Right lobe of liver (tissue), 6 donors: ENCODE measurements around the gene CD276. TPM values are rescaled to one million over a fixed set of nuclear protein-coding genes. Genes with fewer than 3 reads are reported as not detected.

Experiments used
- ATAC-seq, 4 donors: fragments of 200-7000 bp; cut with Tn5 transposase; one replicate each; pipeline ENCODE4 v1.9.1; 2020; ENCODE audit warnings: mild to moderate bottlenecking in 4 of 4, moderate library complexity in 4 of 4
- DNase-seq, 3 donors: peaks; one replicate each; pipeline ENCODE4 v3.0.0-alpha.2; 2020
- H3K27ac ChIP-seq, 3 donors: fragments of 200-600 bp; one replicate each; pipeline ENCODE4 v1.8.0; 2022
- H3K27me3 ChIP-seq, 2 donors: fragments of 200-600 bp; one replicate each; pipeline ENCODE4 v1.8.0; 2022
- H3K36me3 ChIP-seq, 4 donors: fragments of 200-600 bp; sonication (generic) in 1 of 4; one replicate each; pipeline versions ENCODE4 v1.5.1 to v1.8.0; 2017 to 2022; ENCODE audit warnings: control low read depth in 1 of 4
- H3K4me1 ChIP-seq, 4 donors: fragments of 200-600 bp; sonication (generic) in 1 of 4; one replicate each; pipeline versions ENCODE4 v1.5.1 to v1.8.0; 2017 to 2022; ENCODE audit warnings: control low read depth in 1 of 4
- H3K4me3 ChIP-seq, 3 donors: fragments of 200-600 bp; one replicate each; pipeline ENCODE4 v1.8.0; 2022
- H3K9me3 ChIP-seq, 4 donors: fragments of 200-600 bp; sonication (generic) in 1 of 4; one replicate each; pipeline versions ENCODE4 v1.5.1 to v1.8.0; 2017 to 2022; ENCODE audit warnings: control low read depth in 1 of 4
- CTCF ChIP-seq, 4 donors: fragments of 200-600 bp in 3 of 4; fragments of 450-650 bp in 1 of 4; IDR thresholded peaks; one replicate each; pipeline versions ENCODE4 v1.5.1 to v1.8.0; 2016 to 2022; ENCODE audit warnings: antibody characterized with exemption in 4 of 4, mild to moderate bottlenecking in 2 of 4
- POLR2A ChIP-seq: fragments of 450-650 bp; IDR thresholded peaks from one replicate; pipeline ENCODE4 v1.6.1; 2017; ENCODE audit warnings: antibody characterized with exemption, mild to moderate bottlenecking
- WGBS: methylation state at CpG from one replicate; pipeline ENCODE4 v1.1.6; 2018; ENCODE audit warnings: low coverage, low lambda C conversion rate; ENCODE audit not compliant: insufficient coverage; ENCODE audit errors: missing lambda C conversion rate; 5-methylcytosine and 5-hydroxymethylcytosine counted together
- intact Hi-C, 2 donors: fragments of 100-400 bp; cut with DNase I; formaldehyde crosslinking; loops; one replicate each; pipeline versions ENCODE4 v1.11.2 to v1.14.1; 2022
- total RNA-seq, 6 experiments: library from RNA; depleted of rRNA in 2 of 6; stranded (reverse); fragments of >200 nt in 2 of 6; fragmentation: NEBNext Ultra II Directional in 3 of 6; extraction: Animal tissue kit (Norgen Biotek cat#: 25700) in 3 of 6; gene quantifications; one replicate each; pipeline versions ENCODE4 v1.1.0 to v1.2.4, GENCODE V29; 2016 to 2023
- donor health status: DM: no; HTN: yes; CAD: no.
- donor health status: DM: no; HTN: no; CAD: no.
- donor health status: DM: no; HTN: no; CAD: no.
- donor health status: DM: no; HTN: yes; CAD: no.
- donor health status: DM: no; HTN: yes; CAD: no.

The CD276 gene
- total RNA-seq, 6 experiments from 2014 or later: 18.8 to 56.5 (median 23.8) TPM

GRCh38 chr15:73751899-73752805 is 68.0 kb downstream of the CD276 start:
- ATAC-seq (peak in 2 of 4 donors; percentile 7 to 11), DNase-seq (no peak)
- Histone ChIP-seq H3K27me3 (no peaks in the 10 kb centered on the region), H3K27ac (no peak overlapping the region), H3K36me3 (no peaks in the 10 kb centered on the region), H3K9me3 (no peaks in the 10 kb centered on the region), H3K4me3 (peak overlapping the region; percentile 14 to 41 (median 25)), H3K4me1 (peaks cover 0 to 8% (median 0%) of the 10 kb centered on the region in 4 donors)
- intact Hi-C loops: no loop called here
- WGBS: 0% methylated on average over 7 of the region's 79 CpGs
- TF ChIP-seq POLR2A (no peak), CTCF (IDR thresholded peaks at IDR 0.05) (no peak)

- intact Hi-C loops: no loop called here
- H3K27me3 ChIP-seq: no peaks in the 10 kb centered on the region
These were observed 68.6 kb downstream of the CD276 start for GRCh38 chr15:73752806-73753193.

GRCh38 chr15:73753250-73754130 is 69.3 kb downstream of the CD276 start, which contains the start of gene INSYN1:
Gene INSYN1, minus strand, starts transcription at chr15:73753351. Its CDS starts 2,221 bp downstream, at chr15:73751130.
- WGBS: 36% methylated on average over 14 of the region's 44 CpGs
- H3K4me3 ChIP-seq: peak within 1 kb of the TSS; percentile 14 to 41 (median 25)
- intact Hi-C loops: no loop called here
- H3K9me3 ChIP-seq: no peaks in the 10 kb centered on the region
- ATAC-seq (peak in 3 of 4 donors; percentile 5 to 54 (median 30)), DNase-seq (peak in 1 of 3 donors; percentile 29)
- no peaks in the 10 kb centered on the region for H3K27me3 ChIP-seq
- no peak within 1 kb of the TSS for H3K27ac ChIP-seq
- H3K36me3 ChIP-seq: no peaks in the 10 kb centered on the region
- peaks cover 0 to 8% (median 0%) of the 10 kb centered on the region in 4 donors for H3K4me1 ChIP-seq
- TF ChIP-seq CTCF (IDR thresholded peaks at IDR 0.05) (no peak), POLR2A (no peak)

More at GRCh38 chr15:73752806-73753193, 68.6 kb downstream of the CD276 start:
- Histone ChIP-seq H3K4me1 (peaks cover 0 to 8% (median 0%) of the 10 kb centered on the region in 4 donors), H3K4me3 (peak overlapping the region; percentile 14 to 41 (median 25)), H3K36me3 (no peaks in the 10 kb centered on the region), H3K27ac (no peak overlapping the region), H3K9me3 (no peaks in the 10 kb centered on the region)
- peak in 2 of 4 donors; percentile 19 to 30 for ATAC-seq
- no peak for DNase-seq
- no peak for TF ChIP-seq CTCF (IDR thresholded peaks at IDR 0.05)
- no peak for TF ChIP-seq POLR2A
- WGBS: 1% methylated on average over 15 of the region's 56 CpGs

- ATAC-seq: no peak
- H3K4me3 ChIP-seq: no peak overlapping the region
- H3K4me1 ChIP-seq: peaks cover 0 to 8% (median 0%) of the 10 kb centered on the region in 4 donors
- intact Hi-C loops: no loop called here
- WGBS: 69% methylated on average over 7 of the region's 8 CpGs
- no peak for TF ChIP-seq POLR2A
- no peak for TF ChIP-seq CTCF (IDR thresholded peaks at IDR 0.05)
- H3K9me3 ChIP-seq: no peaks in the 10 kb centered on the region
- H3K27ac ChIP-seq: no peak overlapping the region
- no peak for DNase-seq
- H3K27me3 ChIP-seq: no peaks in the 10 kb centered on the region
- no peaks in the 10 kb centered on the region for H3K36me3 ChIP-seq
These were observed 70.3 kb downstream of the CD276 start for GRCh38 chr15:73754461-73754860.
